ENCODE measurements around the gene CCNYL1. TPM values are rescaled to one million over a fixed set of nuclear protein-coding genes. Genes with fewer than 3 reads are reported as not detected.
"Not testable (repeated sequence)": the region's sequence is repeated elsewhere in the genome, so short reads cannot be mapped to it uniquely, and the experiment has no call there.

CCNYL1 gene
- polyA plus RNA-seq, 3 donors = 17.0 to 24.2 (median 19.8) TPM

GRCh38 chr2:207692206-207693065 is 19.0 kb upstream of the CCNYL1 start:
- no peak for DNase-seq (ENCODE audit: extremely low read depth in 1 of 11, low read depth in 9 of 11, low spot score in 4 of 11)

GRCh38 chr2:207693641-207694249 is 17.7 kb upstream of the CCNYL1 start:
- no peak for DNase-seq (ENCODE audit: extremely low read depth in 1 of 11, low read depth in 9 of 11, low spot score in 4 of 11)

- DNase-seq (ENCODE audit: extremely low read depth in 1 of 11, low read depth in 9 of 11, low spot score in 4 of 11) = no peak
These were observed 16.6 kb upstream of the CCNYL1 start for GRCh38 chr2:207694811-207695281.

GRCh38 chr2:207695293-207695692 is 16.1 kb upstream of the CCNYL1 start:
- DNase-seq (ENCODE audit: extremely low read depth in 1 of 11, low read depth in 9 of 11, low spot score in 4 of 11) = no peak

- DNase-seq (ENCODE audit: extremely low read depth in 1 of 11, low read depth in 9 of 11, low spot score in 4 of 11) = not testable (repeated sequence)
These were observed 14.5 kb upstream of the CCNYL1 start for GRCh38 chr2:207696911-207697310.

GRCh38 chr2:207697411-207697810 is 14.0 kb upstream of the CCNYL1 start:
- no peak for DNase-seq (ENCODE audit: extremely low read depth in 1 of 11, low read depth in 9 of 11, low spot score in 4 of 11)

GRCh38 chr2:207698301-207698700 is 13.1 kb upstream of the CCNYL1 start:
- no peak for DNase-seq (ENCODE audit: extremely low read depth in 1 of 11, low read depth in 9 of 11, low spot score in 4 of 11)

- no peak for DNase-seq (ENCODE audit: extremely low read depth in 1 of 11, low read depth in 9 of 11, low spot score in 4 of 11)
These were observed 7.4 kb upstream of the CCNYL1 start for GRCh38 chr2:207704078-207704477.

- DNase-seq (ENCODE audit: extremely low read depth in 1 of 11, low read depth in 9 of 11, low spot score in 4 of 11) = no peak
These were observed 6.8 kb upstream of the CCNYL1 start for GRCh38 chr2:207704671-207705070.

- DNase-seq (ENCODE audit: extremely low read depth in 1 of 11, low read depth in 9 of 11, low spot score in 4 of 11) = no peak
These were observed 4.2 kb upstream of the CCNYL1 start for GRCh38 chr2:207706936-207707860.

- DNase-seq (ENCODE audit: extremely low read depth in 1 of 11, low read depth in 9 of 11, low spot score in 4 of 11) = peak in 8 of 11 donors; percentile 21 to 41 (median 31)
These were observed 500 bp downstream of the CCNYL1 start for GRCh38 chr2:207711750-207712530.

- no peak for DNase-seq (ENCODE audit: extremely low read depth in 1 of 11, low read depth in 9 of 11, low spot score in 4 of 11)
These were observed 4.6 kb downstream of the CCNYL1 start for GRCh38 chr2:207716056-207716455.

GRCh38 chr2:207718521-207718920 is 7.1 kb downstream of the CCNYL1 start:
- no peak for DNase-seq (ENCODE audit: extremely low read depth in 1 of 11, low read depth in 9 of 11, low spot score in 4 of 11)

GRCh38 chr2:207719008-207719407 is 7.6 kb downstream of the CCNYL1 start:
- no peak for DNase-seq (ENCODE audit: extremely low read depth in 1 of 11, low read depth in 9 of 11, low spot score in 4 of 11)

- not testable (repeated sequence) for DNase-seq (ENCODE audit: extremely low read depth in 1 of 11, low read depth in 9 of 11, low spot score in 4 of 11)
These were observed 8.2 kb downstream of the CCNYL1 start for GRCh38 chr2:207719655-207720054.

GRCh38 chr2:207720517-207721187 is 9.2 kb downstream of the CCNYL1 start:
- peak in 3 of 11 donors; percentile 7 to 12 (median 11) for DNase-seq (ENCODE audit: extremely low read depth in 1 of 11, low read depth in 9 of 11, low spot score in 4 of 11)

GRCh38 chr2:207722773-207723424 is 11.5 kb downstream of the CCNYL1 start:
- no peak for DNase-seq (ENCODE audit: extremely low read depth in 1 of 11, low read depth in 9 of 11, low spot score in 4 of 11)

- DNase-seq (ENCODE audit: extremely low read depth in 1 of 11, low read depth in 9 of 11, low spot score in 4 of 11) = not testable (repeated sequence)
These were observed 12.0 kb downstream of the CCNYL1 start for GRCh38 chr2:207723425-207723787.

All from renal cortex interstitium (tissue), 11 donors.